Measurements from ENCODE around the gene PTTG1.

Gene PTTG1

GRCh38 chr5:160421625-160422258, at the start of gene PTTG1:
PTTG1 (plus strand) TSS chr5:160421855; CDS start chr5:160422313, 458 bp downstream.
- DNase-seq = peak; percentile 96

- no peak for DNase-seq
Observed at GRCh38 chr5:160375166-160375565, 46.5 kb upstream of the PTTG1 start.

GRCh38 chr5:160375701-160376100, 46.0 kb upstream of the PTTG1 start:
- DNase-seq = no peak

GRCh38 chr5:160376416-160376815, 45.2 kb upstream of the PTTG1 start:
- DNase-seq = no peak

GRCh38 chr5:160377651-160378050, 44.0 kb upstream of the PTTG1 start:
- DNase-seq = no peak

- no peak for DNase-seq
Observed at GRCh38 chr5:160378330-160378729, 43.3 kb upstream of the PTTG1 start.

GRCh38 chr5:160379511-160379910, 42.1 kb upstream of the PTTG1 start:
- DNase-seq = no peak

GRCh38 chr5:160380041-160380440, 41.6 kb upstream of the PTTG1 start:
- no peak for DNase-seq

GRCh38 chr5:160382346-160382745, 39.3 kb upstream of the PTTG1 start:
- DNase-seq = no peak

- DNase-seq = no peak
Observed at GRCh38 chr5:160384681-160385080, 37.0 kb upstream of the PTTG1 start.

- no peak for DNase-seq
Observed at GRCh38 chr5:160385496-160385895, 36.2 kb upstream of the PTTG1 start.

- no peak for DNase-seq
Observed at GRCh38 chr5:160387445-160387844, 34.2 kb upstream of the PTTG1 start.

- DNase-seq = no peak
Observed at GRCh38 chr5:160390787-160391696, 30.6 kb upstream of the PTTG1 start.

GRCh38 chr5:160395111-160395510, 26.5 kb upstream of the PTTG1 start:
- no peak for DNase-seq

- DNase-seq = no peak
Observed at GRCh38 chr5:160397492-160397891, 24.2 kb upstream of the PTTG1 start.

GRCh38 chr5:160398806-160399205, 22.8 kb upstream of the PTTG1 start:
- DNase-seq = no peak

- peak; percentile 91 for DNase-seq
Observed at GRCh38 chr5:160399402-160400353, 22.0 kb upstream of the PTTG1 start, which contains the start of gene FAM200C. FAM200C (minus strand) TSS chr5:160400054; CDS start chr5:160395490, 4,564 bp downstream.

- DNase-seq = peak; percentile 92
Observed at GRCh38 chr5:160418561-160419457, 2.8 kb upstream of the PTTG1 start, which contains the start of gene SLU7. SLU7 (minus strand) TSS chr5:160419081; CDS start chr5:160415294, 3,787 bp downstream.

GRCh38 chr5:160419458-160420330, 2.0 kb upstream of the PTTG1 start:
- DNase-seq = no peak

- no peak for DNase-seq
Observed at GRCh38 chr5:160420331-160420610, 1.4 kb upstream of the PTTG1 start.

GRCh38 chr5:160423099-160423498, 1.4 kb downstream of the PTTG1 start:
- peak; percentile 38 for DNase-seq
